Renal cortex interstitium (tissue), 15 donors: Measurements from ENCODE around the gene SPCS3. TPM values are rescaled to one million over a fixed set of nuclear protein-coding genes. Genes with fewer than 3 reads are reported as not detected.
"Not testable (repeated sequence)": the region's sequence is repeated elsewhere in the genome, so short reads cannot be mapped to it uniquely, and the experiment has no call there.

Experiments used
- DNase-seq, 11 donors: peaks; one replicate each; pipeline ENCODE4 v3.0.0-alpha.2; 2013; ENCODE audit warnings: low read depth in 9 of 11, low spot score in 4 of 11; ENCODE audit errors: extremely low read depth in 1 of 11
- long read RNA-seq, 16 experiments: transcript quantifications; one replicate each; lab custom pipeline, GENCODE V29; 2026
- polyA plus RNA-seq, 3 donors: library from polyadenylated mRNA; unstranded; fragments of 120-200 nt; gene quantifications; one replicate each; pipeline ENCODE4 v1.2.1, GENCODE V29; 2013; ENCODE audit not compliant: insufficient read length in 3 of 3

SPCS3 gene
- 100 to 1,000 TPM in 1 of 3 donors, 10 to 100 TPM in 2; 84.3 to 107 (median 96.7) TPM for polyA plus RNA-seq
- long read RNA-seq, donor 1, full-length matches to known transcripts: 30 of 30 reads
- long read RNA-seq, donor 1, partial matches to known transcripts: 0 of 30 reads
- long read RNA-seq, donor 1, other reads (novel, unspliced or antisense): 0 of 30 reads
- long read RNA-seq, donor 2, full-length matches to known transcripts: 31 of 77 reads
- long read RNA-seq, donor 2, partial matches to known transcripts: 46 of 77 reads
- long read RNA-seq, donor 2, other reads (novel, unspliced or antisense): 0 of 77 reads
- long read RNA-seq, donor 3, full-length matches to known transcripts: 51 of 114 reads
- long read RNA-seq, donor 3, partial matches to known transcripts: 63 of 114 reads
- long read RNA-seq, donor 3, other reads (novel, unspliced or antisense): 0 of 114 reads
- long read RNA-seq, donor 4, full-length matches to known transcripts: 45 of 45 reads
- long read RNA-seq, donor 4, partial matches to known transcripts: 0 of 45 reads
- long read RNA-seq, donor 4, other reads (novel, unspliced or antisense): 0 of 45 reads
- long read RNA-seq, donor 5: 0 reads
- long read RNA-seq, donor 6, full-length matches to known transcripts: 50 of 131 reads
- long read RNA-seq, donor 6, partial matches to known transcripts: 81 of 131 reads
- long read RNA-seq, donor 6, other reads (novel, unspliced or antisense): 0 of 131 reads
- long read RNA-seq, donor 7, full-length matches to known transcripts: 40 of 114 reads
- long read RNA-seq, donor 7, partial matches to known transcripts: 74 of 114 reads
- long read RNA-seq, donor 7, other reads (novel, unspliced or antisense): 0 of 114 reads
- long read RNA-seq, donor 8: 0 reads
- long read RNA-seq, donor 9, full-length matches to known transcripts: 36 of 36 reads
- long read RNA-seq, donor 9, partial matches to known transcripts: 0 of 36 reads
- long read RNA-seq, donor 9, other reads (novel, unspliced or antisense): 0 of 36 reads
- long read RNA-seq, donor 10, full-length matches to known transcripts: 39 of 39 reads
- long read RNA-seq, donor 10, partial matches to known transcripts: 0 of 39 reads
- long read RNA-seq, donor 10, other reads (novel, unspliced or antisense): 0 of 39 reads
- long read RNA-seq, donor 11, full-length matches to known transcripts: 27 of 27 reads
- long read RNA-seq, donor 11, partial matches to known transcripts: 0 of 27 reads
- long read RNA-seq, donor 11, other reads (novel, unspliced or antisense): 0 of 27 reads
- long read RNA-seq, donor 12, full-length matches to known transcripts: 14 of 14 reads
- long read RNA-seq, donor 12, partial matches to known transcripts: 0 of 14 reads
- long read RNA-seq, donor 12, other reads (novel, unspliced or antisense): 0 of 14 reads
- long read RNA-seq, donor 13: 0 reads
- long read RNA-seq, donor 14, full-length matches to known transcripts: 27 of 27 reads
- long read RNA-seq, donor 14, partial matches to known transcripts: 0 of 27 reads
- long read RNA-seq, donor 14, other reads (novel, unspliced or antisense): 0 of 27 reads
- long read RNA-seq, donor 15, full-length matches to known transcripts: 23 of 23 reads
- long read RNA-seq, donor 15, partial matches to known transcripts: 0 of 23 reads
- long read RNA-seq, donor 15, other reads (novel, unspliced or antisense): 0 of 23 reads
- long read RNA-seq, donor 16, full-length matches to known transcripts: 103 of 108 reads
- long read RNA-seq, donor 16, partial matches to known transcripts: 5 of 108 reads
- long read RNA-seq, donor 16, other reads (novel, unspliced or antisense): 0 of 108 reads

DNA sequence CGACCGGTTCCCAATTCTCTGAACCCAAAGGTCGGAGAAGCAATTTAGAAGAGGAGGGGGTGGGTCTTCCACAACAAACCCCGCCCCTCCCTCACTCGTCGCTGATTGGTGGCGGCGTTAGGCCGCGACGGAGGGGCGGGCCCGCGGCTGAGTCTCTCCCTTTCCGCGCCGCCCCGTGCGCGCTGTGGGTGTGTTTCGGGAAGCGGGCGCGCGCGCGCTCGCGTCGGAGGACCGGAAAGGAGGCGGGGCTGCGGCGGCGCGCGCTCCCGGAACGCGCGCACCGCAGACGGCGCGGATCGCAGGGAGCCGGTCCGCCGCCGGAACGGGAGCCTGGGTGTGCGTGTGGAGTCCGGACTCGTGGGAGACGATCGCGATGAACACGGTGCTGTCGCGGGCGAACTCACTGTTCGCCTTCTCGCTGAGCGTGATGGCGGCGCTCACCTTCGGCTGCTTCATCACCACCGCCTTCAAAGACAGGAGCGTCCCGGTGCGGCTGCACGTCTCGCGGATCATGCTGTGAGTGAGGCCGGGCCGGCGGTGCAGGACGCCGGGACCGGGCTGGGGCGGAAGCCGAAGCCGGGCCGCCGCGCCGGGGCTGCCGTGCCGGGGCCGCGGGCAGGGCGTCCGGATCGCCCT is at the start of gene SPCS3:
SPCS3 (plus strand) TSS at position 263 of the 636 bp plus-strand sequence; CDS start at position 374, 111 bp downstream.
- DNase-seq: peak; percentile 89 to 97 (median 95)

DNA sequence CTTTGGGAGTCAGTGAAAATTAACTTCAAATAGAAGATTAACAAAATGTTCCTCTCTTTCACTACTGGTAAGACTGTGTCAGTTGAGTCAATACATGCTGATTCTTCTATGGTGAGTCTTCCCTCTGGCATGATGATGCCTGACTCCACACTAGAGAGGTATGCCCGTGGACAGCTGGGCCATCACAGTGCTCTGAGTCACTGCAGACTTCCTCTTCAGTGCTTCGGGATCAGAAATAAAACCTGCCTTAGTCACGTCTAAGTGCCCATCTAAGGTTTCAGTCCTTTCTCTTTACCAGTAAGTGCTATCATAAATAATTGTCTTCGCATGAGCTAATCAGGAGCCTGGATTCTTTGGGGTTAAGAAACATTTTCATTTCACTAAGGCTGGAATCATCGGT is 49.1 kb upstream of the SPCS3 start:
- peak in 5 of 11 donors; percentile 8 to 20 (median 9) for DNase-seq

DNA sequence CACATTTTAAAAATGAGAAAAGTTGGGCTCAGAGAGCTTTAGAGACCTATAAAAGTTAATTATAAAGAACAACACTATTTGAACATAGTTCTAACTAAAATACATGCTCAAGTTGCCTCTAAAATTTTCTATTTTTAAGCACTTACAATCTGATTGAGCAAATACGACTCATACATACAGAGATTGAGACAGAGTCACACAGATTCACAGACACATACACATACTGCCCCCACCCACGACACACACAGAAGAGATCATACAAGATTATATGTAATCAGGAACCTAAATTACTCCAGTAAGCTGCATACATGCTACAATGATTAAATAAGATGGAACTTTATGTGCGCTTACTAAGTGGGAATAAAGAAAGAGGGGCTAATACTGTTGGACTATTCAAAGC is 48.0 kb upstream of the SPCS3 start:
- no peak for DNase-seq

DNA sequence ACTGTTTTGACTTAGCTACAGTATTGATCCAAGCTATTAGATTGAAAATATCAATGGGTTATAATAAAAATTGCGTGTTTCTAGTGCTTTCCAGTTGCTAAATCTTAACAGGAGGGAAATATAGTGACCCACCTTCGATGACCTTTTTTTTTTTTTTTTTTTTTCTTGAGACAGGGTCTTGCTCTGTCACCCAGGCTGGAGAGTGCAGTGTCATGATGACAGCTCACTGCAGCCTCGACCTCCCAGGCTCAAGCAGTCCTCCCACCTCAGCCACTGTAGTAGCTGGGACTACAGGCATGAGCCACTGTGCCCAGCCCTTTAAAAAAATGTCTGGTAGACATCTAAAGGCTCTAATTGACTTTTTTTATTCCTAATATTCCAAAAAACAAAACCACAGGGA is 47.0 kb upstream of the SPCS3 start:
- DNase-seq: no peak

DNA sequence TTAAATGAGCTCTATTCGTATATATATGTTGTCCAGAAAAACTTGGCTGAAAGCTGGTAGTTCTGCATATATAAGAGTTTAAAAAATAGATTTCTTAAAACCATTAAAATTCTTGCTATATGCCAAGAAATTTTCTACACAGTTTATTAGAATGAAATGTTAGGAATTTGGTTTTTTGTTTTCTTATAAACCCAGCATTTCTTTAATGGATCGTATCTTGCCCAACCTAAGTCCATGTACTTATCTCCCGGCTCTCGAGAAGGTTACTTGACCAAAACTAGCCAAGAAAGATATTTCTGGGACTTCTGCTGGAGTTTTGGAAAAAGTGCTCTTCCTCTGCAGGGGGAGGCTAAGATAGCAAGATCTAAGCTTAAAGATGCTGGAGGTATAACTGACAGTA is 46.0 kb upstream of the SPCS3 start:
- DNase-seq: no peak

DNA sequence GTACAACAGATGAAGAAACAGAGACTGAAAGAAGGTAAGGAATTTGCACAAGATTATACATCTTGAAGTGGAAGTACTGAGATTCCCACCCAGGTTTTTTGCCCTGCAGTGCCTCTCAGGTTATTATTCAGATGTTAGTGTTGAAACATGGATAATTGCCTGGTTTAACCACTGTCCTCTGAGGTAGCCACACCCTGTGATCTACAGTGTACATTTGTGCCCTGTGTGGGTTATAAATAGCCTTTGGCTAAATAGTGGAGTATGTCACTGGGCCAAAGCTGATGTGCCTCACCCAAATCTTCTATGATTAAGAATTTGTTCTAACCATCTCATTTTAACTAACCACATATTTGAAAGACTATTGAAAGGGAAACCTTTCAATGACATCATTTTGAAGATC is 45.3 kb upstream of the SPCS3 start:
- DNase-seq: no peak

DNA sequence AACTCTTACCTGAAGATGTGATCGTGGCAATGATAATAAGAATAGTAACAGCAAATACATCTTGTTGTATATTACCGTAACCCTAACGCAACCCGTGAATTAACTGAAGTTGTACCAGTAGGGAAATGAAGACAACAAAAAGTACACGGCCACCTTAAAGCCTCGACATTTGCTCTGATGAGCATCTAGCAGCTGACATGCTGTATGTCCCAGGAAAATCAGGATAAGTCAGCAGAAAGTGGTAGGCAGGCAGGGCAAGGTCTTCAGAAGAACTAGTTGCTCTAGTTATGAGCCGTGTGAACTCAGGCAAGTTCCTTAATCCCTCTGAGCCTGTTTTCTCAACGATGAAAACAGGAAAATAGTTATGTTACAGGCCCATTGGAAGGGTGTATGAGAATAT is 43.1 kb upstream of the SPCS3 start:
- no peak for DNase-seq

DNA sequence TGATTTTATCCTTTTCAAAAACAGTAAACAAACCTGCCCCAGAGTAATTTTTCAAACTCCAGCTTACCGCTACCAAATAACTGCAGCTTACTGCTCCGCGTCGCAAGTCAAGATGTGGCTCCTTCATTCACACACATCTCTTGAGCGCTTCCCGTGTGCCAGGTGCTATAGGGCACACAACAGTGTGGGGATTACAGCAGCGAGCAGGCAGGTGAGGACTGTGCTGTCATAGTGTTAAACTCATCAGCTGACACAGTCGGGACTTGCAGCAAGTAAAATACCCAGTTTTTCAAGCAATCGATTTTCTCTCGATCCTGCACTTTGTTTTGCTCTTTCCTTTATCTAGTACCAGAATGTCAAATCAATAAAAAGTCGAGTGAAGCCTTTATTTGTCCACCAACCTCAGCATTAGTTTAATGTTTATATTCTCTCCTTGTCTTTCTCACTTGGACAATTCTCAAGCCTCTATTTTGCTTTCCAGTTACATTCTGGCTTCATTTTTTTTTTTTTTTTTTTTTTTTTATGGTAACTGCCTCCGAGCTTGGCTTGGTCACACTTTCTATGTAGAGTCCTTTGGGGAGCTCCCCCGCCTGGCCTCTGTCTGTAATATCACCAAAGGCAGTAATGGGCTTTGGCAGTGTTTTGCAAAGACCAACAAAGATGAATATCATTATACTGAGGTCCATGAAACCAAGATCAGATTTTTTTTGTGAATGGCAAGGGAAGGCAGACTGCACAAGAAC is 42.4 kb upstream of the SPCS3 start:
- DNase-seq: peak in 7 of 11 donors; percentile 6 to 35 (median 18)

DNA sequence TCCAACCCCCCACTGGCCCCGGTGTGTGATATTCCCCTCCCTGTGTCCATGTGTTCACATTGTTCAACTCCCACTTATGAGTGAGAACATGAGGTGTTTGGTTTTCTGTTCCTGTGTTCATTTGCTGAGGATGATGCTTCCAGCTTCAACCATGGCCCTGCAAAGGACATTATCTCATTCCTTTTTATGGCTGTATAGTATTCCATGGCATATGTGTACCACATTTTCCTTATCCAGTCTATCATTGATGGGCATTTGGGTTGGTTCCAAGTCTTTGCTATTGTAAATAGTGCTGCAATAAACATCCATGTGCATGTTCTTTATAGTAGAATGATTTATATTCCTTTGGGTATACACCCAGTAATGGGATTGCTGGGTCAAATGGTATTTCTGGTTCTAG is 40.2 kb upstream of the SPCS3 start:
- not testable (repeated sequence) for DNase-seq

DNA sequence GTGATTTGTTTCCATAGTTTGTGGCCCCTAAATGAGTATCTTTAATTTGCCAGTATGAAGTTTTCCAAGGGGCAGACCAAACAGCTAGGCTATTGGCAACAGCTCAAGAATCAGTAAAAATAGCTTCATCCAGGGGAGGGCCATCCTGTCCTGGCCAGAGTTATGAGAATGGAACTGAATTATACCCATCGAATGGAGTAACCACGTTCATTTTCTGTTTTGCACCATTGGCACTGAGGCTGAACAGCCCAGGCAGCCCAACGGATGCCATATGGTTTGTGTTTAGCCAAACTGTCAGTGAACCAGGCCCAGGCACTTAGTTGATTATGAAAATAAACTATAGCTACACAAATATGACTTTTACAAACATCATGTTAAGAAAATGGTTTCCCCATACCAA is 33.0 kb upstream of the SPCS3 start:
- no peak for DNase-seq

DNA sequence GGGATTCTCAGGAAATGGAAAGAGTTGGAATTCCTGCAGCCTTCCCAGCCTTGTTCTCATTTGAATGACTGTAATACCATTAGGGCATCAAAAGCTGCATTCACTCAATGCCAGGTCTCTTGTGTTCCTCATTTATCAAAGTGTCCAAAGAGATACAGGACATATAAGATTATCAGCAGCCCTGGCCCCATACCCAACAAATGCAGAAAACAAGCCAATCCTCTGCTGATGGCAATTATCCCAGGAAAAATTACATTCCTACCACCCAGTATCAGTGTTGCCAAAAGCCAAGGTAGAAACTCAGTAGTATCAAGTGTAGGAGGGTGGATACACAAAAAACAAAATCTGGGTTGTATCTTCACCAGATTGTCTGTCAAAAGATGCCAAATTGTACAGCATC is 32.2 kb upstream of the SPCS3 start:
- no peak for DNase-seq

DNA sequence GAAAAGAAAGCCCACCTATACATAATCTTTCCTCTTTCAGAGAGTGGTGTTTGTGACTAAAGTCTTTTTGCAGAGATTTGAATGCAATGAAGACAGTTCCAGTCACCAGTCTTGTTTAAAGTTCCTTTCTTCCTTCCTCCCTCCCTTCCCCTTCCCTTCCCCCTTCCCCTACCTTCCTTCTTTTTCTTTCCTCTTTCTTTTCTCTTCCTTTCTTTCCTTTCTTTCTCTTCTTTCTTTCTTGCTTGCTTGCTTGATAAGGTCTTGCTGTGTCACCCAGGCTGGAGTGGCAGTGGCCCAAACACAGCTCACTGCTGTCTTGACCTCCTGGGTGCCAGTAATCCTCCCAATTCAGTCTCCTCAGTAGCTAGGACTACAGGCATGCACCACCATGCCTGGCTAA is 31.7 kb upstream of the SPCS3 start:
- no peak for DNase-seq

DNA sequence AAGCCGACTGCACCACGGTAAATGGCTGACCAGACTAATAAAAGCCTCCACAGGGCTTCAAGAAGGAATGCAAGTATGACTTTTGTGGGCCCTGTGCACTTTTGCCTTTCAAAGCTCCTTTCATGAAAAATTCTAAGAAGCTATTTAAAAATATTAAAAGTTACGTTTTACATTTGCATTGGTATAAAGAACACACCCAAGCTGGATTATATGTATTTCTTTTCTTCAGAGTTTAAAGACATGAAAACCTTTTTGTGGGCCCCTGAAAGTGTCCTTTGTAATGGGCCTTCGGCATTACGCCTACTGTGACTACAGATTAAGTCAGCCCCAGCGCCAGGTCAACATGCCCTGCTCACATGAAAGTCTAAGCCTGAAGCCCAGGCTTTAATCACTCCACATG is 30.2 kb upstream of the SPCS3 start:
- DNase-seq: no peak

DNA sequence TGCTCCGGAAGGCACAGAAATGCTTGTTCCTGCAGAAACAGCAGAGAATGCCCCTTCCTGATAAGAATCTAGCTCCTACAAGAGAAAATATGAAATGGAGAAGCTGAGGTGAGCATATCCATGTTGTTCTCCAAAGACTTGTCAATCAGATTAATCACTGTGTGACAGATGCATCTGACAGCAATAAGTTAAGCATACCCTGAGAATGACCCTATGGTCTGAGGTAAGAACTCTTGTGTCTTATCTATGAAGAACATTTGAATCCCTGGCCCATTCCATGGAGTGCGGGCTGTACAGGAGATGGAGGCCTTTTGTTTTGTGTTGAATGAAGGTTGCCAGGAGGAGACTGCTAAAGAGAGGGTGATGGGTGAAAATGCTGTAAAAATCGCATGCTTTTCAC is 29.2 kb upstream of the SPCS3 start:
- no peak for DNase-seq

DNA sequence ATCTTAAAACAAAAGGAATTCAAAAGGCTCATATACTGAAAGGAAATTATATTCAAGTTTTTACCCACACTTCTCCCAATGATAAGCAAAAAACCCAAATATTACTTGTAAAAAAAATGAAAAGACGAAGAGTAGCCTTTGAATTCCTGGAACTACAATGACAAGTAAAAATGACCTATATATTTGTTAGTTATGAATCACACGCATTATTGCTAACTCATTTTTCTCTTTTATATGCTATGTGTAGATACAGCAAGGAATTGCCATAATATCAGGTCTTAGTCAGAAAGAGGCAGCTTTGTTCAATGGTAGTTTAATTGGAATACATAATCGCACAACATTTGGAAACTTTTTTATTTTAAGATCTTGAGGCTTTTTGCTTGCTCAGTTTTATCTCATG is 28.0 kb upstream of the SPCS3 start:
- no peak for DNase-seq

DNA sequence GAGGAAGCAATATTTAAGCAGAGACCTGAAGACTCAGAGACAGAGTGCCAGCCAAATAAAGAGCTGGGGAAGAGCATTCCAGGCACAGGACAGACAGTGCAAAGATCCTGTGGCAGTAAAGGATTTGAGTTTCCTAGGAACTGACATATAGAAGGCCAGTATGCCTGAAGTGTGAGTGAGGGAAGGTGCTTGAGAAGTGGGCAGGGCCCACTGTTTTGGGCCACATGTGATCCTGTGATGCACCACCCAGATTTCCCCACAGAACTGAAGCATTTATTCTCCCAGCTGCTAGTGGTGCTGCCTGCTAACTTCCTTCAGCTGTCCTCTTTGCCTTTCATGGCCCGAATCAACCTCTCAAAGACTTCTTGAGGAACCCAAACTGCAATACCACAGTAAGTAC is 26.8 kb upstream of the SPCS3 start:
- no peak for DNase-seq

DNA sequence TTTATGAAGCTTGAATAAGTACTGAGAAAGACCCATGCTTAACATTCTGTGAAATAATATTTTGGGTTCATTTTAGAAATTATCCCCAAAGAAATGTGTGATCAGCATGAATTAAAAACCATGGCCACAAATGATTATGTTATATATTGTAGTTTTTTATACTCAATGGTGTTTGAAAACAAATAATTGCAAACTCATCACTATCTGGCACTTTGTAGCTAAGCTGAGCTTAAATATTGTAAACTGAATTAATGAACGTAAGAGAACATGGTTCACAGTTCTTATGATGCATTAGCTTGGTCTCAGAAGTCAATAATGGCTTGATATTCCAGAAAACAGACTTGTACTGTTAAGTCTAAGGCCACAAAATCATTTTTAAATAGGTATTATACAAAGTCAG is 26.1 kb upstream of the SPCS3 start:
- no peak for DNase-seq
